CD14-positive monocyte (primary cell): Measurements from ENCODE around the gene CFAP74. TPM values are rescaled to one million over a fixed set of nuclear protein-coding genes. Genes with fewer than 3 reads are reported as not detected.

ENCODE experiments used
- DNase-seq, 3 donors: peaks; one replicate each; pipeline ENCODE4 v3.0.0-alpha.2; 2011 to 2022
- H2AFZ ChIP-seq: 2 replicates; pipeline ENCODE4 v1.6.0; 2012; ENCODE audit warnings: mild to moderate bottlenecking, low read depth, low read length, inconsistent platforms; ENCODE audit not compliant: insufficient read depth, poor library complexity, severe bottlenecking
- H3K27ac ChIP-seq, 2 donors: 1 replicate in 1 of 2; 2 replicates in 1 of 2; pipeline ENCODE4 v1.5.1; 2012 to 2013; ENCODE audit warnings: low read length in 2 of 2, control low read depth in 1 of 2, inconsistent platforms in 1 of 2, low read depth in 1 of 2, mild to moderate bottlenecking in 1 of 2
- H3K27me3 ChIP-seq, 2 donors: one replicate each; pipeline versions ENCODE4 v1.6.0 to v1.6.1; 2011 to 2013; ENCODE audit warnings: low read length in 2 of 2; ENCODE audit not compliant: control insufficient read depth in 2 of 2, insufficient read depth in 2 of 2
- H3K36me3 ChIP-seq, 2 donors: replicated peaks in 1 of 2; 1 replicate in 1 of 2; 2 replicates in 1 of 2; pipeline versions ENCODE4 v1.5.1 to v1.6.1; 2012 to 2013; ENCODE audit warnings: low read length in 2 of 2, control low read depth in 1 of 2, inconsistent platforms in 1 of 2, mild to moderate bottlenecking in 1 of 2; ENCODE audit not compliant: insufficient read depth in 2 of 2, control insufficient read depth in 1 of 2
- H3K4me1 ChIP-seq, 2 donors: 1 replicate in 1 of 2; 2 replicates in 1 of 2; pipeline versions ENCODE4 v1.5.1 to v1.6.1; 2012 to 2013; ENCODE audit warnings: low read length in 2 of 2, control low read depth in 1 of 2, inconsistent platforms in 1 of 2, mild to moderate bottlenecking in 1 of 2, moderate library complexity in 1 of 2; ENCODE audit not compliant: insufficient read depth in 2 of 2, control insufficient read depth in 1 of 2
- H3K4me2 ChIP-seq: replicated peaks from 2 replicates; pipeline ENCODE3; 2012; ENCODE audit warnings: low read length, moderate library complexity, mild to moderate bottlenecking; ENCODE audit not compliant: poor library complexity, severe bottlenecking; ENCODE audit errors: extremely low read depth
- H3K4me3 ChIP-seq, 3 experiments: fragments of 200-600 bp in 1 of 3; sonication (generic) in 1 of 3; replicated peaks in 1 of 3; 1 replicate in 2 of 3; 2 replicates in 1 of 3; pipeline ENCODE4 v1.5.1; 2011 to 2013; ENCODE audit warnings: low read length in 3 of 3, mild to moderate bottlenecking in 3 of 3, control low read depth in 2 of 3, low read depth in 2 of 3, inconsistent platforms in 1 of 3, moderate library complexity in 1 of 3
- H3K79me2 ChIP-seq: 2 replicates; pipeline ENCODE4 v1.6.0; 2012; ENCODE audit warnings: mild to moderate bottlenecking, control low read depth, inconsistent platforms, low read length, moderate library complexity; ENCODE audit not compliant: insufficient read depth
- H3K9ac ChIP-seq: 2 replicates; pipeline ENCODE4 v1.6.0; 2017; ENCODE audit warnings: low read length, mild to moderate bottlenecking; ENCODE audit not compliant: insufficient read depth, poor library complexity, severe bottlenecking
- H3K9me3 ChIP-seq, 2 donors: replicated peaks in 1 of 2; 1 replicate in 1 of 2; 2 replicates in 1 of 2; pipeline versions ENCODE4 v1.5.1 to v1.6.1; 2012 to 2013; ENCODE audit warnings: low read length in 2 of 2, control low read depth in 1 of 2; ENCODE audit not compliant: control insufficient read depth in 1 of 2, insufficient read depth in 1 of 2
- H4K20me1 ChIP-seq: 2 replicates; pipeline ENCODE4 v1.6.0; 2012; ENCODE audit warnings: mild to moderate bottlenecking, low read length, control low read depth, moderate library complexity; ENCODE audit not compliant: insufficient read depth
- H3K27ac Mint-ChIP-seq, 7 donors: one replicate each; pipeline ENCODE4 v1.8.0; 2020; ENCODE audit warnings: mild to moderate bottlenecking in 7 of 7, mixed read lengths in 7 of 7, moderate library complexity in 6 of 7, inconsistent platforms in 2 of 7
- H3K27me3 Mint-ChIP-seq, 3 donors: one replicate each; pipeline ENCODE4 v1.8.0; 2021 to 2022; ENCODE audit warnings: low read depth in 3 of 3, mild to moderate bottlenecking in 3 of 3, mixed read lengths in 3 of 3, moderate library complexity in 3 of 3, inconsistent platforms in 1 of 3
- H3K36me3 Mint-ChIP-seq, 2 donors: one replicate each; pipeline ENCODE4 v1.8.0; 2020; ENCODE audit warnings: mixed read lengths in 2 of 2, inconsistent platforms in 1 of 2, mild to moderate bottlenecking in 1 of 2
- H3K4me1 Mint-ChIP-seq: one replicate; pipeline ENCODE4 v1.8.0; 2020; ENCODE audit warnings: mild to moderate bottlenecking, mixed read lengths
- H3K4me3 Mint-ChIP-seq, 2 donors: one replicate each; pipeline ENCODE4 v1.8.0; 2020; ENCODE audit warnings: mild to moderate bottlenecking in 2 of 2, mixed read lengths in 2 of 2, moderate library complexity in 1 of 2
- H3K9me3 Mint-ChIP-seq, 7 donors: one replicate each; pipeline ENCODE4 v1.8.0; 2020 to 2022; ENCODE audit warnings: mixed read lengths in 7 of 7, mild to moderate bottlenecking in 6 of 7, moderate library complexity in 6 of 7, inconsistent platforms in 2 of 7
- CTCF ChIP-seq: fragments of 200-600 bp; IDR thresholded peaks from one replicate; pipeline ENCODE4 v1.8.0; 2022; ENCODE audit warnings: antibody characterized with exemption, mild to moderate bottlenecking
- WGBS: methylation state at CpG from one replicate; pipeline ENCODE4 v1.1.5; 2013; ENCODE audit warnings: missing lambda C conversion rate; ENCODE audit not compliant: insufficient coverage; 5-methylcytosine and 5-hydroxymethylcytosine counted together
- intact Hi-C, 2 donors: fragments of 100-400 bp; cut with micrococcal nuclease; formaldehyde crosslinking; loops; one replicate each; pipeline versions ENCODE4 v1.15.0 to v1.15.1; 2023
- polyA plus RNA-seq, 3 donors: library from polyadenylated mRNA; depleted of rRNA in 1 of 3; unstranded in 2 of 3; stranded (reverse) in 1 of 3; fragments of 300-500 nt in 2 of 3; fragments of >200 nt in 1 of 3; fragmentation: Illumina TruSeq in 2 of 3; gene quantifications; 1 replicate in 2 of 3; 2 replicates in 1 of 3; pipeline ENCODE4 v1.2.3, GENCODE V29; 2012 to 2021

The CFAP74 gene
- polyA plus RNA-seq, 3 donors = not detected

- no peak for DNase-seq
- no peak overlapping the region for H3K9ac ChIP-seq
- no peak overlapping the region for H3K4me3 ChIP-seq
- H3K4me1 ChIP-seq = peaks cover 25 to 40% of the 10 kb centered on the region in 2 donors
- peaks cover 100% of the 10 kb centered on the region for H4K20me1 ChIP-seq
- Mint-ChIP-seq H3K27me3 (no peaks in the 10 kb centered on the region), H3K27ac (peak overlapping the region; percentile 40 to 82 (median 60)), H3K36me3 (peaks cover 23 to 40% of the 10 kb centered on the region in 2 donors), H3K9me3 (no peaks in the 10 kb centered on the region), H3K4me1 (peaks cover 61% of the 10 kb centered on the region), H3K4me3 (no peak overlapping the region)
- peak overlapping the region in 1 of 2 donors; percentile 68 for H3K27ac ChIP-seq
- WGBS = 100% methylated on average over 1 of the region's 2 CpGs
- H2AFZ ChIP-seq = no peak overlapping the region
- H3K27me3 ChIP-seq = no peaks in the 10 kb centered on the region
- no peaks in the 10 kb centered on the region for H3K9me3 ChIP-seq
- intact Hi-C loops = no loop called here
- TF ChIP-seq CTCF = no peak
- H3K36me3 ChIP-seq = peaks cover 12 to 46% of the 10 kb centered on the region in 2 donors
- H3K4me2 ChIP-seq = no peak overlapping the region
- peaks cover 100% of the 10 kb centered on the region for H3K79me2 ChIP-seq
Measured at GRCh38 chr1:1873186-1873585, 130.4 kb downstream of the CFAP74 start.

DNA sequence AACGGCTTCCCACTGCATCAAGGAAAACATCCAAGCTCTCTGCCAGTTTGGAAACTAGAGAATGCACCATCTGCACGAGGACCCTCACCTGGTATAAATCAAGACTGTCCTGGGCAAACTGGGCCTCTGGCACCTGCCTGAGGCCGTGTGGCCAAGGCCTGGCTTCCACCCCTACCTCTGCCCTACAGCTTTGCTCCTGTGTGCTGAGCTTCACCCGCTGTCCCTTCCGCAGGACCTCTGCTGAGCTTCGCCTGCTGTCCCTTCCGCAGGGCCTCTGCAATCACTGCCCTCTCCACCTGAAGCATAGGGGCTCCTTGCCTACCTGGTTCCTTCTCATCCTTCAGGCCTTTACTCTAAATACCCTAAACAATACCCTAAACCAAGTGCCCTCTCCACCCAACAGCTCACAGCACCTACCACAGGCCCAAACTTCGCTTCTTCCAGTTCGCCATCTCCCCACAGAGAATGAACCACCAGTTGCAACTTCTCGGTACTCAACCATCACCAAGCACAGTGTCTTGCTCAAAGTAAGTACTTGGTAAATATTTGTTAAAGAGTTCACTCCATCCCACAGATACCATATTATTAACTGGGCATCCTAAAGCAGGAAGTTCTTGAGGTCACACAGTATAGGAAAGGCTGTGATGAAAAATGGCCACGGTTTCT is 131.1 kb downstream of the CFAP74 start:
- Histone ChIP-seq H3K9ac (no peak overlapping the region), H3K36me3 (peaks cover 12 to 41% of the 10 kb centered on the region in 2 donors), H3K27ac (peak overlapping the region in 1 of 2 donors; percentile 68), H3K4me3 (no peak overlapping the region), H3K27me3 (no peaks in the 10 kb centered on the region), H3K9me3 (no peaks in the 10 kb centered on the region), H2AFZ (no peak overlapping the region), H3K4me2 (no peak overlapping the region), H3K79me2 (peaks cover 100% of the 10 kb centered on the region), H4K20me1 (peaks cover 100% of the 10 kb centered on the region), H3K4me1 (peaks cover 25 to 40% of the 10 kb centered on the region in 2 donors)
- H3K27ac Mint-ChIP-seq = peak overlapping the region in 6 of 7 donors; percentile 13 to 80 (median 54)
- 92% methylated on average over 9 of the region's 11 CpGs for WGBS
- no peak for TF ChIP-seq CTCF
- peaks cover 23 to 40% of the 10 kb centered on the region in 2 donors for H3K36me3 Mint-ChIP-seq
- H3K27me3 Mint-ChIP-seq = no peaks in the 10 kb centered on the region
- DNase-seq = no peak
- H3K4me1 Mint-ChIP-seq = peaks cover 56% of the 10 kb centered on the region
- H3K4me3 Mint-ChIP-seq = no peak overlapping the region
- H3K9me3 Mint-ChIP-seq = no peaks in the 10 kb centered on the region
- intact Hi-C loops = no loop called here

Other genes with a start within 250 kb of the CFAP74 start
- gene NADK, start 225.3 kb downstream of the CFAP74 start, polyA plus RNA-seq = 100 to 1,000 TPM; 175 to 425 (median 235) TPM
- gene GNB1, start 112.7 kb downstream of the CFAP74 start, polyA plus RNA-seq = 100 to 1,000 TPM in 2 of 3 donors, 10 to 100 TPM in 1; 41.9 to 357 (median 111) TPM
- under 1 TPM in 1 of 3 donors, not detected in 2; 0.24 TPM for gene CALML6, start 88.5 kb downstream of the CFAP74 start, polyA plus RNA-seq
- 1 to 10 TPM in 1 of 3 donors, not detected in 2; 2.3 TPM for gene TMEM52, start 84.5 kb downstream of the CFAP74 start, polyA plus RNA-seq
- not detected for gene GABRD, start 15.6 kb upstream of the CFAP74 start, polyA plus RNA-seq
- 1 to 10 TPM in 2 of 3 donors, under 1 TPM in 1; 0.74 to 1.9 (median 1.4) TPM for gene PRKCZ, start 46.6 kb upstream of the CFAP74 start, polyA plus RNA-seq
- gene FAAP20, start 191.0 kb upstream of the CFAP74 start, polyA plus RNA-seq = 10 to 100 TPM; 11.8 to 49.3 (median 35.1) TPM
- 1 to 10 TPM in 1 of 3 donors, under 1 TPM in 2; 0.20 to 6.6 (median 0.25) TPM for gene SKI, start 224.5 kb upstream of the CFAP74 start, polyA plus RNA-seq